Stomach (tissue), 9 donors: Measurements from ENCODE around the gene RBMS3. TPM values are rescaled to one million over a fixed set of nuclear protein-coding genes. Genes with fewer than 3 reads are reported as not detected.

Source experiments
- DNase-seq, 2 donors: peaks; one replicate each; pipeline versions ENCODE4 v3.0.0 to v3.0.0-alpha.2; 2013 to 2019
- H3K27ac ChIP-seq, 5 donors: fragments of 200-600 bp in 4 of 5; sonication (generic) in 4 of 5; one replicate each; pipeline ENCODE4 v1.5.1; 2013 to 2019; ENCODE audit warnings: mild to moderate bottlenecking in 1 of 5, moderate library complexity in 1 of 5
- H3K27me3 ChIP-seq, 3 donors: fragments of 200-600 bp; sonication (generic); one replicate each; pipeline ENCODE4 v1.5.1; 2017 to 2019; ENCODE audit warnings: mixed run types in 1 of 3
- H3K36me3 ChIP-seq, 4 donors: fragments of 200-600 bp; sonication (generic); 1 replicate in 3 of 4; 2 replicates in 1 of 4; pipeline ENCODE4 v1.5.1; 2016 to 2019
- H3K4me1 ChIP-seq, 4 donors: fragments of 200-600 bp; sonication (generic); one replicate each; pipeline ENCODE4 v1.5.1; 2016 to 2019
- H3K4me3 ChIP-seq, 4 donors: fragments of 200-600 bp; sonication (generic) in 3 of 4; one replicate each; pipeline ENCODE4 v1.5.1; 2016 to 2019; ENCODE audit warnings: mild to moderate bottlenecking in 1 of 4
- H3K9me3 ChIP-seq, 4 donors: fragments of 200-600 bp; sonication (generic); one replicate each; pipeline ENCODE4 v1.5.1; 2016 to 2019
- EP300 ChIP-seq: sonication (generic); formaldehyde crosslinking; IDR thresholded peaks from one replicate; pipeline ENCODE4 v1.6.1; 2017; ENCODE audit warnings: antibody characterized with exemption
- POLR2A ChIP-seq, 4 donors: fragments of 450-650 bp; IDR thresholded peaks; one replicate each; pipeline ENCODE4 v1.6.1; 2016; ENCODE audit warnings: antibody characterized with exemption in 4 of 4, control low read depth in 2 of 4, mild to moderate bottlenecking in 1 of 4, moderate library complexity in 1 of 4
- POLR2AphosphoS5 ChIP-seq, 3 donors: sonication (generic); formaldehyde crosslinking; IDR thresholded peaks; one replicate each; pipeline ENCODE4 v1.6.1; 2016; ENCODE audit warnings: antibody characterized with exemption in 3 of 3
- WGBS, 5 donors: extraction: QIAGEN DNeasy Blood & Tissue Kit in 3 of 5; methylation state at CpG; one replicate each; pipeline versions ENCODE4 v1.1.5 to v1.1.7; 2013 to 2018; 5-methylcytosine and 5-hydroxymethylcytosine counted together
- intact Hi-C: fragments of 100-400 bp; cut with DNase I; formaldehyde crosslinking; loops from one replicate; pipeline ENCODE4 v1.15.1; 2023; ENCODE audit warnings: low total_unique reads
- polyA plus RNA-seq, 3 donors: library from polyadenylated mRNA; stranded (reverse); fragments of 200-250 nt; gene quantifications; one replicate each; pipeline ENCODE4 v1.2.3, GENCODE V29; 2013
- total RNA-seq, 5 donors: library from RNA; depleted of rRNA; stranded (reverse); fragments of >200 nt; gene quantifications; one replicate each; pipeline versions ENCODE4 v1.1.0 to v1.2.3, GENCODE V29; 2014 to 2016
- TF ChIP-seq, protein P1 (sequence below), 7 experiments: fragments of 450-650 bp in 4 of 7; fragments of 200-600 bp in 3 of 7; sonication (generic) in 3 of 7; IDR thresholded peaks; one replicate each; pipeline ENCODE4 v1.5.1; 2016 to 2019; ENCODE audit warnings: antibody characterized with exemption in 7 of 7, control low read depth in 2 of 7, mild to moderate bottlenecking in 1 of 7
- donor health status: healthy with polysubstance abuse.
- donor health status: Bipolar disorder and iron deficiency.
- donor health status: healthy.

RBMS3 gene
- total and polyA plus RNA-seq, 8 donors: 2.0 to 103 (median 16.0) TPM

DNA sequence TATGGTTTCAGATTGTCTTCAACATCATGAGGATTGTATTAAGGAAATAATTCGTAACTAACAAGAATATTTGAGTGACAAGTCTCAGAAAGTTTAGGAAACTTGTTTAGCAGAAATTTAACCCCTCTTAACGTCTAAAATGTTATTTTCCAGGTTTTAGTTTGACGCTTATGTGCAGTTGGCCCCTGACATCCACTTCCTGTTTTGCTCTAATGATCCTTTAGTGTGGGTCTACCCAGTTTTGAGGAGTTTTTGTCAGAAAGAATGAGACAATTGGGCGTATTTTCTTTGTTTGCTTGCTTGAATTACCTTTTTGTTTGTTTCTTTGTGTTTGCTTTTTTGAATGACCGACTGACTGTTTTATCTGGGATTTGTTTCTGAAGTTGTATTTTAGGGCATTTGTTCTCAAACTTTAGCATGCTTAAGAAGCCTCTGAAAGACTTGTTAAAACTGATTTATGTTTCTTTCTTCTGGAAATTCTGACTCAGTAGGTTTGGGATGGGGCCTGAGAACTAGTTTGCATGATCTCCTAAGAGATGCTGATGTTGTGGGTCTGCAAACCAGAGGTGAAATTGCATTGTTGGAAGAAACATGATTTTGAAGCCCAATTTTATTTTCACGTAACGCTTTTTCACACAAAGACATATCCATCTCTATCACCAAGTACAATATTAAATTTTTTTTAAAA, 20.6 kb downstream of the RBMS3 start:
- TF ChIP-seq, protein P1, sequence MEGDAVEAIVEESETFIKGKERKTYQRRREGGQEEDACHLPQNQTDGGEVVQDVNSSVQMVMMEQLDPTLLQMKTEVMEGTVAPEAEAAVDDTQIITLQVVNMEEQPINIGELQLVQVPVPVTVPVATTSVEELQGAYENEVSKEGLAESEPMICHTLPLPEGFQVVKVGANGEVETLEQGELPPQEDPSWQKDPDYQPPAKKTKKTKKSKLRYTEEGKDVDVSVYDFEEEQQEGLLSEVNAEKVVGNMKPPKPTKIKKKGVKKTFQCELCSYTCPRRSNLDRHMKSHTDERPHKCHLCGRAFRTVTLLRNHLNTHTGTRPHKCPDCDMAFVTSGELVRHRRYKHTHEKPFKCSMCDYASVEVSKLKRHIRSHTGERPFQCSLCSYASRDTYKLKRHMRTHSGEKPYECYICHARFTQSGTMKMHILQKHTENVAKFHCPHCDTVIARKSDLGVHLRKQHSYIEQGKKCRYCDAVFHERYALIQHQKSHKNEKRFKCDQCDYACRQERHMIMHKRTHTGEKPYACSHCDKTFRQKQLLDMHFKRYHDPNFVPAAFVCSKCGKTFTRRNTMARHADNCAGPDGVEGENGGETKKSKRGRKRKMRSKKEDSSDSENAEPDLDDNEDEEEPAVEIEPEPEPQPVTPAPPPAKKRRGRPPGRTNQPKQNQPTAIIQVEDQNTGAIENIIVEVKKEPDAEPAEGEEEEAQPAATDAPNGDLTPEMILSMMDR (IDR thresholded peaks at IDR 0.05): no peak
- TF ChIP-seq POLR2AphosphoS5 (IDR thresholded peaks at IDR 0.05): no peak
- no peak for TF ChIP-seq POLR2A (IDR thresholded peaks at IDR 0.05)
- TF ChIP-seq EP300: no peak
- Histone ChIP-seq H3K27ac (no peak overlapping the region), H3K9me3 (no peaks in the 10 kb centered on the region), H3K4me3 (no peak overlapping the region), H3K36me3 (no peaks in the 10 kb centered on the region), H3K27me3 (no peaks in the 10 kb centered on the region), H3K4me1 (no peaks in the 10 kb centered on the region)
- 64 to 66% (median 64%) methylated on average over 7 of the region's 7 CpGs for WGBS, 5 donors
- DNase-seq: no peak
- intact Hi-C loops: no loop called here

DNA sequence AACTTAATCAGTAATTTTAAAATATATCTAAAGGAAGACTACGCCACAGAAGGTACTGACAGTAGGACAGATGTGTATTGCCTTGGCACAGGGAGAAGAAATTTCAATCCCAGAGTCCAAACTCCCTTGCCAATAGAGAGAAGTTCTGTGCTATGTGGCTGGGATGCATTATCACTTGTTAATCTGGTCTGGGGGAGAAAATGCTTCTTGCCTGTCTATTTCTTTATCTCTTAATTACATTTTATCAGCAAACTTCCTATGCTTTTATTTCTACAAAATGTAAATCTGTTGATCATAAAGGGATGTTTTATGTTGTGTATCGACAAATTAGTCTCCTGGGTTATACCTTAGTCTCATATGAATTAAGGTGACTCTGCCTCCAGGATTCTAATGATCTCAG, 21.7 kb downstream of the RBMS3 start:
- intact Hi-C loops: no loop called here
- no peak overlapping the region for H3K27ac ChIP-seq
- H3K4me3 ChIP-seq: no peak overlapping the region
- TF ChIP-seq POLR2A (IDR thresholded peaks at IDR 0.05): no peak
- TF ChIP-seq POLR2AphosphoS5 (IDR thresholded peaks at IDR 0.05): no peak
- no peak for TF ChIP-seq EP300
- TF ChIP-seq, protein P1 (IDR thresholded peaks at IDR 0.05): no peak
- no peaks in the 10 kb centered on the region for H3K27me3 ChIP-seq
- H3K36me3 ChIP-seq: no peaks in the 10 kb centered on the region
- no peaks in the 10 kb centered on the region for H3K9me3 ChIP-seq
- WGBS, 5 donors: 86 to 94% (median 89%) methylated on average over 2 of the region's 2 CpGs
- no peak for DNase-seq
- peaks cover 0 to 4% (median 0%) of the 10 kb centered on the region in 4 donors for H3K4me1 ChIP-seq

DNA sequence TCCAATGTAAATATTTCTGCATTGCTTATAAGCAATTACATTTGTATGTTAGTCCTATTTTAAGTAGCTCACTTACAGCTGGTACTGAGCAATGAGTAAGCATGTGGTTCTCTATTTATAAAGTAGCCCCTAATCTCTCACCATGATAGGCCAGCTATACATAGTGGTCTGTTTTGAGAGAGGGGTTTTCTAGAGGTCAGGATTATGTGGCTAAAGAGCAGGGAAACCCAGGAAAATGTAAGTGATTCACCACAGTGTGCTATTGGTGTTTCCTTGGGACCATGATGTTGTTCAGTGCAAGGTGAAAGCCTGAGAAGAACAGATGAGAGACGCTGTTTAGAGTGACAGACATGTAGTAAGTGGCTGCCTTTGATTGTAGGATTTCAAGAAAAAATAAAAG, 26.4 kb downstream of the RBMS3 start:
- WGBS, 5 donors: 92 to 96% (median 94%) methylated on average over 1 of the region's 1 CpG

DNA sequence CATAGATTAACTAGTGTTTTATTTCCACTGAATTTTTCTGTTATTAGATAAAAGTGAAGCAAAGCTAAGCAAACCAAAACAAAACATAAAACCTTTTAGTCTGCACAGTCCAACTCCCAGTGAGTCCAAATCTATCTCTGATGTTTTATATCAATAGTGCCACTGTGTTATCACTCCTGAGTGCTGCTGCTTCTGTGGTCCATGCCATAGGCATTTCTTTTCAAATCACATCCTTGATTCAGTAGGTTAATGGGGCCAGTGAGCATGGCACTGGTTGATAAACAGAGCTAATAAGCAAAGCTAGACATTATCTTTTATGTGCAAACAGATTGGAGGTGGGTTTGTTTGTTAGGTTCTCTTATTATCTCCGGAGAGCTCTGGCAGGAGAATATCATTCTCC, 30.0 kb downstream of the RBMS3 start:
- Histone ChIP-seq H3K4me1 (peaks cover 0 to 53% (median 17%) of the 10 kb centered on the region in 4 donors), H3K36me3 (no peaks in the 10 kb centered on the region), H3K27me3 (no peaks in the 10 kb centered on the region), H3K9me3 (no peaks in the 10 kb centered on the region), H3K27ac (no peak overlapping the region), H3K4me3 (no peak overlapping the region)
- intact Hi-C loops: no loop called here
- no peak for DNase-seq
- WGBS, 5 donors: 24 to 59% (median 36%) methylated on average over 1 of the region's 1 CpG
- TF ChIP-seq POLR2AphosphoS5 (IDR thresholded peaks at IDR 0.05): no peak
- TF ChIP-seq EP300: no peak
- TF ChIP-seq, protein P1 (IDR thresholded peaks at IDR 0.05): no peak
- TF ChIP-seq POLR2A (IDR thresholded peaks at IDR 0.05): no peak

More for the DNA sequence above, 26.4 kb downstream of the RBMS3 start:
- no peak overlapping the region for H3K27ac ChIP-seq
- peaks cover 0 to 18% (median 2%) of the 10 kb centered on the region in 4 donors for H3K4me1 ChIP-seq
- TF ChIP-seq POLR2AphosphoS5 (IDR thresholded peaks at IDR 0.05): no peak
- no peak for TF ChIP-seq EP300
- TF ChIP-seq, protein P1 (IDR thresholded peaks at IDR 0.05): no peak
- TF ChIP-seq POLR2A (IDR thresholded peaks at IDR 0.05): no peak
- no peak for DNase-seq
- no peaks in the 10 kb centered on the region for H3K36me3 ChIP-seq
- no peaks in the 10 kb centered on the region for H3K27me3 ChIP-seq
- no peaks in the 10 kb centered on the region for H3K9me3 ChIP-seq
- intact Hi-C loops: no loop called here
- H3K4me3 ChIP-seq: no peak overlapping the region
